B cell (primary cell): Measurements from ENCODE around the gene GALM. TPM values are rescaled to one million over a fixed set of nuclear protein-coding genes. Genes with fewer than 3 reads are reported as not detected.
"Not testable (repeated sequence)": the region's sequence is repeated elsewhere in the genome, so short reads cannot be mapped to it uniquely, and the experiment has no call there.

Experiments
- ATAC-seq: fragments of 200-7000 bp; cut with Tn5 transposase; one replicate; pipeline ENCODE4 v1.10.0; 2021; ENCODE audit warnings: low read depth, mild to moderate bottlenecking, moderate number of reproducible peaks, moderate library complexity
- CTCF ChIA-PET: fragments of 350-600 bp; sonication (Branson Sonifier 250); formaldehyde crosslinking; loops from one replicate; lab custom pipeline; 2021; ENCODE audit warnings: antibody characterized with exemption, inconsistent platforms; lab: Charles Lee
- POLR2A ChIA-PET: fragments of 350-600 bp; sonication (Branson Sonifier 250); formaldehyde crosslinking; loops from one replicate; lab custom pipeline; 2021; ENCODE audit warnings: antibody characterized with exemption; lab: Charles Lee
- DNase-seq: peaks from one replicate; pipeline ENCODE4 v3.0.0; 2013
- H2AFZ ChIP-seq: 2 replicates; pipeline ENCODE4 v1.6.1; 2012; ENCODE audit warnings: mild to moderate bottlenecking, low read depth, low read length; ENCODE audit not compliant: insufficient read depth, poor library complexity, severe bottlenecking
- H3K27ac ChIP-seq, 2 donors: 1 replicate in 1 of 2; 2 replicates in 1 of 2; pipeline ENCODE4 v1.5.1; 2012 to 2013; ENCODE audit warnings: low read length in 2 of 2, mild to moderate bottlenecking in 2 of 2, moderate library complexity in 1 of 2
- H3K27me3 ChIP-seq, 4 experiments: fragments of 200-600 bp in 1 of 4; sonication (generic) in 1 of 4; replicated peaks in 1 of 4; 1 replicate in 2 of 4; 2 replicates in 2 of 4; pipeline versions ENCODE4 v1.6.1 to v1.7.0; 2013 to 2016; ENCODE audit warnings: low read length in 3 of 4, mild to moderate bottlenecking in 2 of 4, mixed read lengths in 1 of 4, moderate library complexity in 1 of 4; ENCODE audit not compliant: insufficient read depth in 4 of 4, control insufficient read depth in 3 of 4; ENCODE audit errors: control extremely low read depth in 1 of 4
- H3K36me3 ChIP-seq, 2 experiments: replicated peaks in 1 of 2; 1 replicate in 1 of 2; 2 replicates in 1 of 2; pipeline versions ENCODE4 v1.6.1 to v1.7.1; 2013; ENCODE audit warnings: low read length in 1 of 2; ENCODE audit not compliant: insufficient read depth in 2 of 2, control insufficient read depth in 1 of 2; ENCODE audit errors: control extremely low read depth in 1 of 2, extremely low read depth in 1 of 2
- H3K4me1 ChIP-seq, 2 donors: fragments of 200-600 bp in 1 of 2; sonication (generic) in 1 of 2; 1 replicate in 1 of 2; 2 replicates in 1 of 2; pipeline versions ENCODE4 v1.5.1 to v1.6.1; 2013 to 2017; ENCODE audit warnings: low read length in 2 of 2; ENCODE audit not compliant: control insufficient read depth in 2 of 2, insufficient read depth in 2 of 2
- H3K4me2 ChIP-seq: replicated peaks from 2 replicates; pipeline ENCODE3; 2012; ENCODE audit warnings: mild to moderate bottlenecking, low read depth, low read length; ENCODE audit not compliant: poor library complexity, severe bottlenecking
- H3K4me3 ChIP-seq, 5 experiments: fragments of 200-600 bp in 1 of 5; sonication (generic) in 1 of 5; 1 replicate in 3 of 5; 2 replicates in 2 of 5; pipeline versions ENCODE4 v1.5.1 to v1.7.0; 2011 to 2016; ENCODE audit warnings: low read length in 4 of 5, mild to moderate bottlenecking in 4 of 5, low read depth in 2 of 5, control low read depth in 1 of 5, moderate library complexity in 1 of 5; ENCODE audit not compliant: insufficient read depth in 1 of 5; ENCODE audit errors: control extremely low read depth in 1 of 5, extremely low read depth in 1 of 5
- H3K79me2 ChIP-seq: fragments of 200-600 bp; sonication (generic); one replicate; pipeline ENCODE4 v1.6.0; 2016; ENCODE audit warnings: low read length; ENCODE audit not compliant: control insufficient read depth, insufficient read depth
- H3K9ac ChIP-seq: fragments of 200-600 bp; sonication (generic); 2 replicates; pipeline ENCODE4 v1.6.1; 2017; ENCODE audit warnings: mild to moderate bottlenecking, low read length, moderate library complexity
- H3K9me3 ChIP-seq, 3 donors: one replicate each; pipeline versions ENCODE4 v1.6.1 to v1.7.1; 2013; ENCODE audit warnings: low read length in 2 of 3; ENCODE audit not compliant: control insufficient read depth in 2 of 3, insufficient read depth in 1 of 3; ENCODE audit errors: control extremely low read depth in 1 of 3
- H4K20me1 ChIP-seq: 2 replicates; pipeline ENCODE4 v1.6.0; 2012; ENCODE audit warnings: mild to moderate bottlenecking, low read length; ENCODE audit not compliant: insufficient read depth, control insufficient read depth, poor library complexity, severe bottlenecking
- H3K27ac Mint-ChIP-seq: one replicate; pipeline ENCODE4 v1.8.0; 2021; ENCODE audit warnings: mixed read lengths
- H3K27me3 Mint-ChIP-seq: one replicate; pipeline ENCODE4 v1.8.0; 2021; ENCODE audit warnings: mixed read lengths
- H3K4me1 Mint-ChIP-seq: one replicate; pipeline ENCODE4 v1.8.0; 2021; ENCODE audit warnings: mixed read lengths
- H3K4me3 Mint-ChIP-seq: one replicate; pipeline ENCODE4 v1.8.0; 2021; ENCODE audit warnings: mixed read lengths
- H3K9me3 Mint-ChIP-seq: one replicate; pipeline ENCODE4 v1.8.0; 2022; ENCODE audit warnings: mixed read lengths; ENCODE audit not compliant: insufficient read depth
- EZH2 ChIP-seq: IDR thresholded peaks from 2 replicates; pipeline ENCODE4 v1.6.1; 2012; ENCODE audit warnings: borderline replicate concordance, low read depth, mild to moderate bottlenecking, moderate library complexity, low read length; ENCODE audit not compliant: insufficient read depth, poor library complexity, severe bottlenecking
- WGBS: methylation state at CpG from one replicate; pipeline ENCODE4 v1.1.5; 2013; ENCODE audit warnings: missing lambda C conversion rate; ENCODE audit not compliant: insufficient coverage; 5-methylcytosine and 5-hydroxymethylcytosine counted together
- intact Hi-C: fragments of 100-400 bp; cut with micrococcal nuclease; formaldehyde crosslinking; loops from one replicate; pipeline ENCODE4 v1.10.0; 2022
- polyA plus RNA-seq: library from polyadenylated mRNA; depleted of rRNA; stranded (reverse); fragments of >200 nt; gene quantifications from 2 replicates; pipeline ENCODE4 v1.2.3, GENCODE V29; 2012
- total RNA-seq, 2 donors: library from RNA; stranded (reverse); fragments of 120-200 nt in 1 of 2; gene quantifications; 1 replicate in 1 of 2; 2 replicates in 1 of 2; pipeline versions ENCODE4 v1.2.3 to v1.2.4, GENCODE V29; 2013 to 2022
- TF ChIP-seq, protein P1 (sequence below): fragments of 200-600 bp; IDR thresholded peaks from one replicate; pipeline ENCODE4 v1.8.0; 2022; ENCODE audit warnings: antibody characterized with exemption, mild to moderate bottlenecking

The GALM gene
- total and polyA plus RNA-seq, 2 donors (not counting 1 experiment from before 2014, with no cell fraction given): 5.1 to 9.7 TPM

DNA sequence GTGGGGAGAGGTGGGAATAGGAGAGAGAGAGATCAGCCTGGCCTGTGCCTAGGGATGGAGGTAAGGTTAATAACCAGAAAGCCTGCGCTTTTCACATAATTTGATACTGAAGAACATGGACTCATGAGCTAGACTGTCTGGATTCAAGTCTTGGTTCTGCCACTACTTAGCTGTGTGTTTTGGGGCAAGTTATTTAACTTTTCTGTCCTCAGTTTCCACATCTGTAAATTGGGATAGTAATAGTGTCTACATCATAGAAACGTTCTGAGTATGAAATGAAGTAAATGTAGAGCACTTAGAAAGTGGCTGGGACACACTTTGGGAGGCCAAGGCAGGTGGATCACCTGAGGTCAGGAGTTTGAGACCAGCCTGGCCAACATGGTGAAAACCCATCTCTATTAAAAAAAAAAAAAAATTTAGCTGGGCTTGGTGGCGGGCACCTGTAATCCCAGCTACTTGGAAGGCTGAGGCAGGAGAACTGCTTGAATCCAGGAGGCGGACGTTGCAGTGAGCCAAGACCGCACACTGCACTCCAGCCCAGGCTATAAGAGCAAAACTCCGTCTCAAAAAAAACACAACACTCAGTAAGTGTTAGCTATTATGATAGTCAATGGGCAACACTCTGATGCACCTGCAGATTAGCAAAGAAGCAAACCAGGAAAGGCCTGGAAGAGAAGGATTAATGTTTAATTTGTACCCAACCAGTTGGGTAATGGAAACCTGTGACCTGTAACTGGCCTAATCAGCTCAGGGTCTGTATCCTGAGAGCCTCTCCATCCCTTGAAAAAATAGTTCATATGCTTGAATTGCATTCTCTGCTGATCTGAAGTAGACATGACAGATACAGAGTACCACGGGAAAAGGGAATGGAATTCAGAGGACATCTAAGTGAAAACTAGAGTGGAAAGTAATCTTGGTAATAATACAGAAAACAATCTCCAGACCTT is 6.8 kb downstream of the GALM start:
- H4K20me1 ChIP-seq: no peaks in the 10 kb centered on the region
- no peak for DNase-seq
- no peaks in the 10 kb centered on the region for H3K9me3 ChIP-seq
- no peak overlapping the region for H3K4me3 ChIP-seq
- CTCF ChIA-PET: no interaction called here
- 100% methylated on average over 1 of the region's 8 CpGs for WGBS
- POLR2A ChIA-PET: no interaction called here
- no peak overlapping the region for H3K27ac ChIP-seq
- H3K27me3 Mint-ChIP-seq: no peaks in the 10 kb centered on the region
- TF ChIP-seq EZH2: no peak
- TF ChIP-seq, protein P1, sequence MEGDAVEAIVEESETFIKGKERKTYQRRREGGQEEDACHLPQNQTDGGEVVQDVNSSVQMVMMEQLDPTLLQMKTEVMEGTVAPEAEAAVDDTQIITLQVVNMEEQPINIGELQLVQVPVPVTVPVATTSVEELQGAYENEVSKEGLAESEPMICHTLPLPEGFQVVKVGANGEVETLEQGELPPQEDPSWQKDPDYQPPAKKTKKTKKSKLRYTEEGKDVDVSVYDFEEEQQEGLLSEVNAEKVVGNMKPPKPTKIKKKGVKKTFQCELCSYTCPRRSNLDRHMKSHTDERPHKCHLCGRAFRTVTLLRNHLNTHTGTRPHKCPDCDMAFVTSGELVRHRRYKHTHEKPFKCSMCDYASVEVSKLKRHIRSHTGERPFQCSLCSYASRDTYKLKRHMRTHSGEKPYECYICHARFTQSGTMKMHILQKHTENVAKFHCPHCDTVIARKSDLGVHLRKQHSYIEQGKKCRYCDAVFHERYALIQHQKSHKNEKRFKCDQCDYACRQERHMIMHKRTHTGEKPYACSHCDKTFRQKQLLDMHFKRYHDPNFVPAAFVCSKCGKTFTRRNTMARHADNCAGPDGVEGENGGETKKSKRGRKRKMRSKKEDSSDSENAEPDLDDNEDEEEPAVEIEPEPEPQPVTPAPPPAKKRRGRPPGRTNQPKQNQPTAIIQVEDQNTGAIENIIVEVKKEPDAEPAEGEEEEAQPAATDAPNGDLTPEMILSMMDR: no peak
- H3K4me1 ChIP-seq: no peaks in the 10 kb centered on the region
- no peaks in the 10 kb centered on the region for H3K27me3 ChIP-seq
- H3K27ac Mint-ChIP-seq: no peak overlapping the region
- H3K79me2 ChIP-seq: peaks cover 25% of the 10 kb centered on the region
- H3K9ac ChIP-seq: no peak overlapping the region
- no peak for ATAC-seq
- H3K9me3 Mint-ChIP-seq: no peaks in the 10 kb centered on the region
- H3K4me1 Mint-ChIP-seq: peaks cover 2% of the 10 kb centered on the region
- H2AFZ ChIP-seq: no peak overlapping the region
- no peak overlapping the region for H3K4me3 Mint-ChIP-seq
- no peak overlapping the region for H3K4me2 ChIP-seq
- H3K36me3 ChIP-seq: peaks cover 4 to 15% of the 10 kb centered on the region in 2 experiments
- intact Hi-C loops: no loop called here

DNA sequence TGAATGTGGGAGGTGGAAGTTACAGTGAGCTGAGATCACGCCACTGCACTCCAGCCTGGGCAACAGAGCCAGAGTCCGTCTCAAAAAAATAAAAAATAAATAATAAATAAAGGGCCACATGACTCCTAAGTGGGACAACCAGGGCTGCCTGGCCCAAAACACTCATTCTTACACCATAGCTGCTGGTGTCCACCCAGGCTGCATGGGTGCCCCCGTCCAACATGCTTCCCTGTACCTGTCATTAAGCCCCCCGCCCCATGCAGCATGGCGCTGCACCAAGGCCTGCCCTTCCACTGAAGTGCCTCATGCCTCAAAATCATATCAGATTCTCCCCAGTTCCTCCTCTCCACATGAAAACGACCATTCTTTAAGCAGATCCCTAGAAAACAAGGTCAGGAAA is 10.8 kb downstream of the GALM start:
- Histone ChIP-seq H3K4me1 (no peaks in the 10 kb centered on the region), H3K27me3 (no peaks in the 10 kb centered on the region), H3K9me3 (no peaks in the 10 kb centered on the region), H4K20me1 (no peaks in the 10 kb centered on the region), H3K4me2 (no peak overlapping the region), H3K79me2 (peaks cover 8% of the 10 kb centered on the region), H2AFZ (no peak overlapping the region), H3K4me3 (no peak overlapping the region), H3K27ac (no peak overlapping the region), H3K9ac (no peak overlapping the region), H3K36me3 (peaks cover 6 to 28% of the 10 kb centered on the region in 2 experiments)
- intact Hi-C loops: no loop called here
- no peak for TF ChIP-seq EZH2
- ChIA-PET POLR2A (no interaction called here), CTCF (no interaction called here)
- H3K27me3 Mint-ChIP-seq: no peaks in the 10 kb centered on the region
- H3K4me3 Mint-ChIP-seq: no peak overlapping the region
- DNase-seq (no peak), ATAC-seq (no peak)
- H3K27ac Mint-ChIP-seq: no peak overlapping the region
- no peaks in the 10 kb centered on the region for H3K4me1 Mint-ChIP-seq
- 86% methylated on average over 3 of the region's 6 CpGs for WGBS
- no peaks in the 10 kb centered on the region for H3K9me3 Mint-ChIP-seq

DNA sequence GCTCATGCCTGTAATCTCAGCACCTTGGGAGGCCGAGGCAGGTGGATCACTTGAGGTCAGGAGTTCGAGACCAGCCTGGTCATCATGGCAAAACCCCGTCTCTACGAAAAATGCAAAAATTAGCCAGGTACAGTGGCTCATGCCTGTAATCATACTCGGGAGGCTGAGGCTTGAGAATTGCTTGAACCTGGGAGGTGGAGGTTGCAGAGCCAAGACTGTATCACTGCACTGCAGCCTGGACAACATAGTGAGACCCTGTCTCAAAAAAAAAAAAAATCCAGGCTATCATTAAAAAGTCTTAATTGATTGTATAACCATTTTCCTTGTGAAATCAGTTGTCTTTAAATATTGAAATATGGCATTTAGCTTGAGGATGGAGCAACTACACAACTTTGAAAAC is 15.0 kb downstream of the GALM start:
- POLR2A ChIA-PET, H3K4me3 Mint-ChIP-seq, H3K9ac ChIP-seq, H3K27ac ChIP-seq, H3K4me3 ChIP-seq, H3K27ac Mint-ChIP-seq, ATAC-seq, H3K27me3 ChIP-seq, intact Hi-C loops, H3K4me1 Mint-ChIP-seq, H2AFZ ChIP-seq, H3K79me2 ChIP-seq, H3K27me3 Mint-ChIP-seq, H3K9me3 Mint-ChIP-seq, H4K20me1 ChIP-seq, CTCF ChIA-PET, DNase-seq, H3K4me1 ChIP-seq, H3K9me3 ChIP-seq, H3K4me2 ChIP-seq: not testable (repeated sequence)
- peaks cover 7 to 35% of the 10 kb centered on the region in 2 experiments for H3K36me3 ChIP-seq
- 90% methylated on average over 4 of the region's 5 CpGs for WGBS
